Ishikawa (cell line): Measurements from ENCODE around the gene PTPRD.

ENCODE experiments used
- CEBPB ChIP-seq: IDR thresholded peaks from 2 replicates; pipeline ENCODE4 v1.6.1; 2012
- CREB1 ChIP-seq: IDR thresholded peaks from 2 replicates; pipeline ENCODE4 v1.6.1; 2012; ENCODE audit warnings: low read depth
- EGR1 ChIP-seq: IDR thresholded peaks from 2 replicates; pipeline ENCODE4 v1.6.1; 2012
- EP300 ChIP-seq: IDR thresholded peaks from 2 replicates; pipeline ENCODE4 v1.6.1; 2012; ENCODE audit warnings: borderline replicate concordance
- FOXM1 ChIP-seq: IDR thresholded peaks from 2 replicates; pipeline ENCODE4 v1.6.1; 2012; ENCODE audit warnings: low read depth, borderline replicate concordance
- NFIC ChIP-seq: IDR thresholded peaks from 2 replicates; pipeline ENCODE4 v1.6.1; 2012
- RAD21 ChIP-seq: IDR thresholded peaks from 2 replicates; pipeline ENCODE4 v1.6.1; 2012; ENCODE audit warnings: low read depth
- REST ChIP-seq: IDR thresholded peaks from 2 replicates; pipeline ENCODE4 v1.6.1; 2012; ENCODE audit warnings: low read depth, mild to moderate bottlenecking
- TAF1 ChIP-seq: IDR thresholded peaks from 2 replicates; pipeline ENCODE4 v1.6.1; 2012; ENCODE audit warnings: low read depth, mild to moderate bottlenecking
- TCF12 ChIP-seq: IDR thresholded peaks from 2 replicates; pipeline ENCODE4 v1.6.1; 2012; ENCODE audit warnings: low read depth
- TEAD4 ChIP-seq: IDR thresholded peaks from 2 replicates; pipeline ENCODE4 v1.6.1; 2012
- YY1 ChIP-seq: IDR thresholded peaks from 2 replicates; pipeline ENCODE4 v1.6.1; 2012; ENCODE audit warnings: low read depth
- ZBTB7A ChIP-seq: IDR thresholded peaks from 2 replicates; pipeline ENCODE4 v1.6.1; 2012; ENCODE audit warnings: low read depth
- TF ChIP-seq, protein P1 (sequence below): IDR thresholded peaks from 2 replicates; pipeline ENCODE4 v1.6.1; 2012
- TF ChIP-seq, protein P2 (sequence below): IDR thresholded peaks from 2 replicates; pipeline ENCODE4 v1.6.1; 2012

The PTPRD gene

GRCh38 chr9:9746826-9747225, 866.0 kb downstream of the PTPRD start:
- no peak for TF ChIP-seq NFIC
- no peak for TF ChIP-seq REST
- TF ChIP-seq ZBTB7A, result no peak
- TF ChIP-seq EP300, result no peak
- no peak for TF ChIP-seq EGR1
- TF ChIP-seq TCF12, result no peak
- no peak for TF ChIP-seq RAD21
- no peak for TF ChIP-seq TEAD4
- no peak for TF ChIP-seq FOXM1
- TF ChIP-seq, protein P1, sequence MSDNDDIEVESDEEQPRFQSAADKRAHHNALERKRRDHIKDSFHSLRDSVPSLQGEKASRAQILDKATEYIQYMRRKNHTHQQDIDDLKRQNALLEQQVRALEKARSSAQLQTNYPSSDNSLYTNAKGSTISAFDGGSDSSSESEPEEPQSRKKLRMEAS, result no peak
- TF ChIP-seq YY1, result no peak
- TF ChIP-seq CREB1, result no peak
- no peak for TF ChIP-seq CEBPB
- TF ChIP-seq TAF1, result no peak
- TF ChIP-seq, protein P2, sequence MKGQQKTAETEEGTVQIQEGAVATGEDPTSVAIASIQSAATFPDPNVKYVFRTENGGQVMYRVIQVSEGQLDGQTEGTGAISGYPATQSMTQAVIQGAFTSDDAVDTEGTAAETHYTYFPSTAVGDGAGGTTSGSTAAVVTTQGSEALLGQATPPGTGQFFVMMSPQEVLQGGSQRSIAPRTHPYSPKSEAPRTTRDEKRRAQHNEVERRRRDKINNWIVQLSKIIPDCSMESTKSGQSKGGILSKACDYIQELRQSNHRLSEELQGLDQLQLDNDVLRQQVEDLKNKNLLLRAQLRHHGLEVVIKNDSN, result no peak

- no peak for TF ChIP-seq CEBPB
- no peak for TF ChIP-seq YY1
- TF ChIP-seq RAD21, result no peak
- TF ChIP-seq ZBTB7A, result no peak
- TF ChIP-seq TAF1, result no peak
- TF ChIP-seq EP300, result no peak
- TF ChIP-seq TCF12, result no peak
- TF ChIP-seq EGR1, result no peak
- TF ChIP-seq CREB1, result no peak
Observed at GRCh38 chr9:9743822-9744221, 869.0 kb downstream of the PTPRD start.

- no peak for TF ChIP-seq REST
- no peak for TF ChIP-seq TEAD4
- no peak for TF ChIP-seq RAD21
- TF ChIP-seq EGR1, result no peak
- TF ChIP-seq ZBTB7A, result no peak
- no peak for TF ChIP-seq EP300
- TF ChIP-seq TAF1, result no peak
- TF ChIP-seq, protein P1, result no peak
- TF ChIP-seq, protein P2, result no peak
- no peak for TF ChIP-seq CREB1
- TF ChIP-seq FOXM1, result no peak
- no peak for TF ChIP-seq YY1
- no peak for TF ChIP-seq NFIC
- no peak for TF ChIP-seq CEBPB
Observed at GRCh38 chr9:9730174-9730573, 882.6 kb downstream of the PTPRD start.

- TF ChIP-seq RAD21 (no peak), EGR1 (no peak), REST (no peak), EP300 (no peak), CREB1 (no peak), FOXM1 (no peak), TAF1 (no peak), ZBTB7A (no peak), TCF12 (no peak), YY1 (no peak), CEBPB (no peak), TEAD4 (no peak), NFIC (no peak)
- TF ChIP-seq, protein P1, result no peak
- TF ChIP-seq, protein P2, result no peak
Observed at GRCh38 chr9:9729082-9729481, 883.7 kb downstream of the PTPRD start.
